ENCODE results near the gene AGTPBP1.
A peak's percentile ranks its signal among the peaks of the same experiment; 100 is the strongest.
"Not testable (repeated sequence)": the region's sequence is repeated elsewhere in the genome, so short reads cannot be mapped to it uniquely, and the experiment has no call there.

AGTPBP1 gene

DNA sequence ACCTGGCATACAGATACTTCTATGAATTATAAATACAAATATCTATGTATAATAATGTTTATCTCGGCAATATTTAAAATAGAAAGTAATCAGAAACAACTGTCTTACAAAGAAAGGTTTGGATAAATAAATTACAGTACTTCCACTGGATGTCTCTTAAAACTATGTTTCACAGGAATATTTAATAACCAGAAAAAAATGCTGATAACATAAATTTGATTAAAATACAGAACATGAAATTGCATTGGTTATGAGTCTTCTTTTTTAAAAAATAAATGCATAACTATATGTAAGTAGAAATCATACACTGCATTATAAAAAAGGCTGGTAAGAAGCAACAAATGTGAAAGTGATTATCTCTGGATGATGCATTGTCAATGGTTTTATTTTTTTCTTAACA lies 126.0 kb downstream of the AGTPBP1 start:
- no peak for DNase-seq

DNA sequence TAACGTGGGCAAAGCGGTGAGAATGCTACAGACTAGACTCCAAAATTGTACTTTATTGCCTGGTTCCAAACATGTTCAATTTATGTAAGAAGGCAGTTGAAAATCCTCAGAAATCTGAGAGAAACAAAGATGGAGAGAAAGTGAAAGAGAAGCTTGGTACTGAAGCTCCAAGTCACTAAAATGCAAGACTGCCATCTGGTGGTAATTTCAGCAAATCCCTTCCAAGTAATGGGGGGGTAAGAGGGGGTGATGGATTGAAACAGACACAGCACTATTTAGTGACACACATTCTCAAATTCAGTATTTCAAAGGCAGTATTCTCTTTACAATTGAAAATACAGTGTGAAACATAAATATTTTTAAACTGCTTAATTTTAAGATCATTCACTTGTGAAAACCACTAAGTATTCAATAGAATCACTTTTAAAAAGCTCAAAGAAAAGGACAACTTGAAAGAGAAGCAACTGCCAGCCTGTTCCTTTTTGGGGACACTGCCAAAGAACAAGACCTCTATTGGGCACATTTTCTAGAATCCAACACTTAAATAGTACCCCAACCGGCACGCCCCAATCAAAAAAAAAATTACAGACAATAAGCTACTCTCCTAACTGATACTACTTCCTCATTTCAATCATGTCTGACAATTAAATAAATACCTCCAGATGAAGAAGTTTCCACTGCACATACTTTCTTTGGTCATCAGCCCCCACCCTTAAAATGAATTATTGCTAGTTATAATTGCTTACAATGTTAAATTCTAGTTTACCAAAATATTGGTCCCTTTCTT lies 131.5 kb downstream of the AGTPBP1 start:
- peak; percentile 78 for DNase-seq

DNA sequence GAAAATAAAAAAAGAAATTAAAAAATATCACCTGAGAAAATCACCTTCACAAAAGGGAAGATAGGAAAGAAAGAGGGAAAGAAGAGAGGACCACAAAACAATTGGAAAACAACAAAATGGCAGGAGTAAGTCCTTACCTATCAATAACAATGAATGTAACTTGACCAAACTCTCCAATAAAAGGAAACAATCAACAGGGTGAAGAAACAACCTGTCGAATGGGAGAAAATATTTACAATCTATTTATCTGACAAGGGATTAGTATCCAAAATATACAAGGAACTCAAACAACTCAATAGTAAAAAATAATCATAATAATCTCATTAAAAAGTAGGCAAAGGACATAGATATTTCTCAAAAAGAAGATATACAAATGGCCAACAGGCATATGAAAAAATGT lies 135.8 kb downstream of the AGTPBP1 start:
- no peak for DNase-seq

DNA sequence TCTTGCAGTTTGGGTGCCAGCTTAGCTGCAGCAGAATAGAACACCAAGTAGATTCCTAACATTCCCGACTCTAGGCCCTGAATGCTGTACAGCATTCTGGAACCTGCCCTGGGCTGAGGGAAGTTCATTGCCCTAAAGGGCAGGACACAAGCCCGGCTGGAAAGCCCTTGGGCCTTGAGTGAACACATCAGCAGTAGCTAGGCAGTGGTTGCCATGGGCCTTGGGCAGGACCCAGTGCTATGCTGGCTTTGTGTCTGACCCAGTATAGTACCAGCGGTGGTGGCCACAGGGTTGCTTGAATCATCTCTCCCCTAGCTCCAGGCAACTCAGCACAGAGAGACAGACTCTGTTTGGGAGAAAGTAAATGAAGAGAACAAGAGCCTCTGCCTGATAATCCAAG lies 137.8 kb downstream of the AGTPBP1 start:
- no peak for DNase-seq

DNA sequence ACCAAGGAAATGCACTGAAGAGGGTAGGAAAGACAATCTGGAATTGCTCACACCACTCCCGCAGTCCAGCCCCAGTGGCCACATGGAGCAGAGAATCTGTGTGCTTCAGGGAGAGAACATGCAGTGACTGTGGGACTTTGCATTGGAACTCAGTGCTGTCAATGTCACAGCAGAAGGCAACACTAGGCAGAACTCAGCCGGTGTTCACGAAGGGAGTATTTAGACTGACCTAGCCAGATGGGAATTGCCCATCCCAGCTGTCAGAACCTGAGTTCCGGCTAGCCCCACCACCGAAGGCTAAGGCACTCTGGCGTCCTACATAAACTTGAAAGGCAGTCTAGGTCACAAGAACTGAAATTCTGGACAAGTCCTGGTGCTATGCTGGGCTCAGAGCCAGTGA lies 139.0 kb downstream of the AGTPBP1 start:
- DNase-seq = no peak

DNA sequence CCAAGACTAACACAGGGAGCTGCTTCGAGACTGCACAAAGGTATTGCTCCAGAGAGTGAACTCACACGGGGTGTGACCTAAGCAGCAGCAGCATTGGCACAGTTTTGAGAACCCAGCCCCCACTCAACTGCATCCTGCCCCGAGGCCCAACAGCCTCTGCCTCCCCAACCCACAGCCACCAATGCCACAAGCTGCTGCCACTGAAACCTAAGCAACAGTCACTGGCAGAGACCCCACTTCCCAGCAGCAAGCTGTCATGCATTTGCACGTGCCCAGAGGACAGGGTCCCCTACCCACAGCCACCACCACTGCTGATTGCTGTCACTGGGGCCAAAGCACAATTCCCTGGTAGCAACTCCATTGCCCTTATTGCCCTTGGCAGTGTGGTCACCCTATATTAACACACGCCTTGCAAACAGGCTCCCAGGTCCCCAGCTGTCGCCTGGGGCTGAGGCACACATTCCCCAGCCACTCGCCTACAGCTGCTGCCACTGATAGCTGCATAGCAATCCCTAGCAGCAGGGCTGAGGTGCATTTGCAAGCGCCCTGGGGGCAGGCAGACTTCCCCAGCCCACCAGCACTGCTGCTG lies 141.0 kb downstream of the AGTPBP1 start:
- no peak for DNase-seq

DNA sequence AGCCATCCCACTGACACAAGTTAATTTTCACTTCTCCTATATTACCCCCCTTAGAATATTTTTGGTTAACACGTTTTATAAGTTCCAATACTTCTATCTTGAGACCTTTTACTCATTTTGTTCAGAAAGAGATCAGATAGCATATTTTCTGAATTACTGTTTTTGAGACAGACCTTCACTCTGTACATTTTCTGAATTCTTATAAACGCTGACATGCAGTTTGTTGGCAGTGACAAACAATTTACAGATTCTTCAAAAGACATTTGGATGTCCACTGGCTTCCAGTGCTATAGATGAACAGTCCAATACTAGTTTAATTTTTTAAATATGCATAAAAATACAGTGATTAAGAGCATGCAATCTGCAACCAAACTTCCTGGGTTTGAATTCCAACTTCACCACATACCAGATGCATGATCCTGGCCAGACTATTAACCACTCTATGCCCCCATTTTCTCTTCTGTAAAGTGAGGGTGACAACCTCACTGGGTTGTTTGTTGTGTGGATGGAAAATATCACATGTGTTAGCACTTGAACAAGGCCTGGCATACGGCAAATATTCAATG lies 142.1 kb downstream of the AGTPBP1 start:
- DNase-seq = no peak

DNA sequence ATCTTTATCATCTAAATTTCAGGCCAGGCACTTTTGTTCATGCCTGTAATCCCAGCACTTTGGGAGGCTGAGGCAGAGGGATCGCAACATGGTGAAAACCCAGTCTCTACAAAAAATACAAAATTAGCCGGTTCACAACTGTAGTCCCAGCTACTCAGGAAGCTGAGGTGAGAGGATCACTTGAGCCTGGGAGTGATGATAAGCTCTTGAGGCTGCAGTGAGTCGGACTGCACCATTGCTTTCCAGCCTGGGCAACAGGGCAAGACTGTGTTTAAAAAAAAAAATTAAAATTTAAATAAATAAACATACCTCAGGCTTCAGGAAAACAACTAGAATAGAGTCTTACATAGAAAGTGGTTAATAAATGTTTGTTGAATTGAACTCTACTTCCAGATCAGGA lies 147.4 kb downstream of the AGTPBP1 start:
- DNase-seq = no peak

DNA sequence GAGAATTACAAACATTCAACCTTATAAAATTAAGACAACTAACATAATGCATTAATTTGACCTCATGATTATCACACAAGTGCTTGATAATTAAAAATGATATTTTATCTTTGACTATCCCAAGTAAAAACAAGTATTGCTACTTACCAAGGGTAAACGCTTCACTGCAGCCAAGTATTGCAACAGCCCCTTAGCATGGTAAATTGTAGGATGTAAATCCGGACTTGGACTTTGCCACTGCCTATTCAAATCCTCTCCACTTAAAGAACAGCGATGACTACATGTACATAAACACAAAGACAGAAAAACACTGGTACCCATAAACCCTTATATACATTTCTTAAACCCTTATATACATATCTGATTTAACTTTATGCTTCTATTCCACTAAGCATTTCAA lies 155.1 kb downstream of the AGTPBP1 start:
- DNase-seq = no peak

DNA sequence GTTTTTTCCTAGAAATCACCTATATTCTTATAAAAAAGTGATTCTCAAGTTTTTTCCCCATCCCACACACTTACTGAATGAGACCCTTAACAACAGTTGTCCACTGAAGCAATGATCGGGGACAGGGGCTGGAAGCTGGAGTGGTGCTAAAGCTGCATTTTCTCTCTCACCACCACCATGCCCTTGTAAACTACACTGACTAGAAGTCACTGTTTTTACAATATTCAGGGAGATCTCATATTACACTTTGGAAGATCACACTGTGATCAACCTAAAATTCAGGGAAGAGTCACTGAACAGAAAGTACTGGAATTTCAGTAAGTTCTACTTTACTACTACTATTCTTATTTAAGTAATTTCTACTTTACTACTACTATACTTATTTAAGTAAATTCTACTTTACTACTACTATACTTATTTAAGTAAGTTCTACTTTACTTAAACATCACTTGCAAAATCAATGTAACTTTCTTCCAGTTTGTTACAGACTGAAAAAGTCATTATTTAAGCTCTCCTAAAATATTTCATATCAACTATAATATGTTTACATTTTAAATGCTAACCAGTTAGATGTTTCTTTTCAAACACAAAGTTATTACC lies 164.3 kb downstream of the AGTPBP1 start:
- no peak for DNase-seq

DNA sequence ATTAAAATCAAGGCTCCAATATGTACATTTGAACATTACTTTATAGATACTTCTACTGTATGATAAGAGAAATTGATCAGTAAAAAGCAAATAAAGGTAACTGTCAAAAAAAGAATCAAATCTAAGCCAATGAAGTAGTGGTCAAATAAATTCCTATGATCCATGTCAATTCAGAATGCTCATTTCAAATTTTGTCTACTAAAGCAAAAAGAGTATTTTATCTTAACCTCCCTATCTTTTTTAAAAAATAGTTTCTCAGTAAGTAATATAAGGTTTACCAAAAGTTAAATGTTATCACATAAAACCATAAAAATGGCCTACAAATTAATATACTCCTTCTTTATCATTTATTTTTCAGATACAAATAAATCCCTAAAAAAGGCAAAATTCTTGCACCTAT lies 165.9 kb downstream of the AGTPBP1 start:
- no peak for DNase-seq

DNA sequence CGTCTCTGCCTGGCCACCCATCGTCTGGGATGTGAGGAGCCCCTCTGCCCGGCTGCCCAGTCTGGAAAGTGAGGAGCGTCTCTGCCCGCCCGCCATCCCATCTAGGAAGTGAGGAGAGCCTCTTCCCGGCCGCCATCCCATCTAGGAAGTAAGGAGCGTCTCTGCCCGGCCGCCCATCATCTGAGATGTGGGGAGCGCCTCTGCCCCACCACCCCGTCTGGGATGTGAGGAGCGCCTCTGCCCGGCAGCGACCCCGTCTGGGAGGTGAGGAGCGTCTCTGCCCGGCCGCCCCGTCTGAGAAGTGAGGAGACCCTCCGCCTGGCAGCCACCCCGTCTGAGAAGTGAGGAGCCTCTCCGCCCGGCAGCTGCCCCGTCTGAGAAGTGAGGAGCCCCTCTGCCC lies 168.2 kb downstream of the AGTPBP1 start:
- not testable (repeated sequence) for DNase-seq

DNA sequence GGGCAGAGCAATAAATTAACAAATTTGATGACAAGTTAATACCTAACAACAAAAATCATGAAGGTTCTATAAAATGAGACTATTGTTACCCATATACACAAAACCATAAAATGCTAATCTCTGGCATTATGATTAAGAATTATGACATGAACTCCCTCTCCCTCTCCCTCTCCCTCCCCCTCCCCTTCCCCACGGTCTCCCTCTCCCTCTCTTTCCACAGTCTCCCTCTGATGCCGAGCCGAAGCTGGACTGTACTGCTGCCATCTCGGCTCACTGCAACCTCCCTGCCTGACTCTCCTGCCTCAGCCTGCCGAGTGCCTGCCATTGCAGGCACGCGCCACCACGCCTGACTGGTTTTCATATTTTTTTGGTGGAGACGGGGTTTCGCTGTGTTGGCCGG lies 168.8 kb downstream of the AGTPBP1 start:
- not testable (repeated sequence) for DNase-seq

DNA sequence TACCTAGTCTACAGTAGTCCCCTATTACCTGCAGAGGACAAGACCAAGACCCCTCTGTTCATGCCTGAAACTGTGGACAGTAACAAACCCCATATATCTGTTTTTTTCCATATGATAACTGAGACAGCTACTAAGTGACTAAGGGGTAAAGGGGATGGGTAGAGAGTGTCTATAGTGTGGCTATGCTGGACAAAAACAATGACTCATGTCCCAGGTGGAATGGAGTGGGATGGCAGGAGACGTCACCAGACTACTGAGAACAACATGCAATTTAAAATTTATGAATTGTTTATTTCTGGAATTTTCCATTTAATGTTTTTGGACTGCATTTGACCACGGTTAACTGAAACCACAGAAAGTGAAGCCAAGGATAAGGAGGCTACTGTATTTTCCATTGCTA lies 171.8 kb downstream of the AGTPBP1 start:
- no peak for DNase-seq

DNA sequence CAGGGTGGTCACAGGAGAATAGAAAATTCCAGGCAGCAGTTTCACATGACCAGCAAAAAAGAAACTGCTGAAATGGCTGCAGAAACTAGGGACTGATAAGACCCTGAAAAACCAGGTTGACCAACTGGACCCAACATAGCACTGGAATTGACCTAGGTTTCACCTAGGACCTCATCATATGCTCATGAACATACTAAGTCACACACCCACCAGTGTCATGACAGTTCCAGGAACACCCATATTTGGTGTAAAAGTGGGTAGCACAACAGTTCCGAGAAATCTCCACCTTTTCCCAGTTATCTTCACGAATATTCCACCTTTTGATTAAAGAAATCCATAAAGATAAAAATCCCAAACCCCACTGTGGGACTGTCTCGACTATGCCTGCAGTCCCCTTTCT lies 182.2 kb downstream of the AGTPBP1 start:
- no peak for DNase-seq

DNA sequence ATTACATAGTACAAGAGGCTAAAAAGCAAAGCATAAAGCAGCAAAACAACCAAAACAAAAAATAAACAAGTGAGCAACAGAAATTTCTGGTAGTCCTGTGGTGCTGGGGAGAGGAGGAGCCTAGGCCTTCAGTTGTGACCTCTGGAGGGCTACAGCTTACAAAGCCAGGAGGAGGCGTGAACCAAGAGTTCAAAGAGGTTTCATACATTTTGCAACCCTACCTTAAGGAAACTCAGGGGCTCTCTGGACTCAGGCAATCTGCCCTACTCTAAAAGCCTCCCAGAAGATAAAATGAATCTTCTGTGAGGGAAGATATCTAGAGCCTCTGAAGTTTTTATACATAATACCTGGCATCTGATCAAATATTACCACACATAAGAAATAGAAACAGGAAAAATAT lies 187.4 kb downstream of the AGTPBP1 start:
- DNase-seq = no peak

DNA sequence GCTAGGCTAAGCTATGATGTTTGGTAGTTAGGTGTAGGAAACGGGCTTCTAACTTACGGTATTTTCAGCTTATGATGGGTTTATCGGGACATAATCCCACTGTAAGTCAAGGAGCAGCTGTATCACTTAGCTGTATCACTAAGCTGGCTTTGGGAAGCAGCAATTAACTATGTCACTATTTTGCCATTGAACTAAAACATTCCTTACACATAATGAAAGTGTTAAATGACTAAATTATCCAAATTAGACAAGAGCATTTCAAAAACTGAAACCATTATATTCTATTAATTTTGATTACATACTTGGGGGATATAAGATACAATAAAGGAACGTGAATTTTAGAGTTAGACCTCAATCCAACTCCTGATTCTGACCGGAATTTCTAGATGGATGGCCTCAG lies 188.3 kb downstream of the AGTPBP1 start:
- DNase-seq = no peak

DNA sequence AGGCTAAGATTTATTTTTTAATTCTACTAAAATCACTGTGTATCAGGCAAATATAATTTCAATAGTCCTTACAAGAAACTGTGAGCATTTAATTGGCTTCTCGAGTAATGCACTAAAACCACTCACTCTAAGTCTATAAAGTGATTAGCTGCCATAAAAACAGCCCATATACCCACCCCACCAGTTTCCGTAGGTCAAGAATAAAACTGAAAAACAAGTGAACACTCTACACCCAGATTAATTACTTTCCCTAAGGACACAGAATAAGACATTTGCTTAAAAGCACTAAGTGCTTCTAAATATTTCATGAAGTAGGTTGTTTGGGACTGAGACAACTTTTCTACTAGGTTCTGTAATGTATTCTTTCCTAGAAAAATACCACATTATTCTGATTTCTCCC lies 194.2 kb downstream of the AGTPBP1 start:
- no peak for DNase-seq

DNA sequence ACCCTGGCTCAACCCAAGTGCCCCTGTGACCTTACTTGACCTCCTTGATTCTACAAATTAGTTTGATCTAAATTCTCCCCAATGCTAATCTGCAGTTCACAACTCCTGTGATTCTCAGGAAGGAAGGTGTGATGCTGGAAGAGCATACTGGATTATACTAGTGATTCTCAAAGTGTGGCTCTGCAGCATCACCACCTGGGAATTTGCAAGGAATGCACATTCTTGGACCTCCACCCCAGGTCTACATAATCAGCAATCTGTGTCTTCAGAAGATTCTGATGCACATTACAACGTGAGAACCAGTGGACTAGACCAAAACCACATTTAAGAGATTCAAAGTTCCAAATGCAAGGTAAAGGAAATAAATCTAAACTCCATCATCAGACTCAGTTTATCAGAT lies 198.6 kb downstream of the AGTPBP1 start:
- no peak for DNase-seq

DNA sequence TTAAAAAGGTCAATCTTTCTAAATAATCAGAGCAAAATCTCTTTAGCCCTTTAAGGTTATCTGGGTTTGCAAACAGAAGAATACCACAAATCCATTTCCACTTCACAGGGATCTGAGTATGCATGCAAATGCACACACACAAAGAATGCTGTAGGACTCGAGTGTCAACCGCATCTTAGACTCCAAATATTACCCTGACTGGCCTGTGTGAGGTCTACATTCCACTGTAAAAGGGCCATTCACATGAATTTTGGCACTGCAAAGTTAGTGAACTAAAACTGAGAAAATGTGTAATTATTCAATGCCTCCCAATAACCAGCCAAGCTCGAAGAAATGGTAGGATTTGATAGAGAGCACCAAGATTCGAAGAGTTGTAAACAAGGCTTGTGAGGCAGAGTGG lies 199.9 kb downstream of the AGTPBP1 start:
- DNase-seq = no peak

DNA sequence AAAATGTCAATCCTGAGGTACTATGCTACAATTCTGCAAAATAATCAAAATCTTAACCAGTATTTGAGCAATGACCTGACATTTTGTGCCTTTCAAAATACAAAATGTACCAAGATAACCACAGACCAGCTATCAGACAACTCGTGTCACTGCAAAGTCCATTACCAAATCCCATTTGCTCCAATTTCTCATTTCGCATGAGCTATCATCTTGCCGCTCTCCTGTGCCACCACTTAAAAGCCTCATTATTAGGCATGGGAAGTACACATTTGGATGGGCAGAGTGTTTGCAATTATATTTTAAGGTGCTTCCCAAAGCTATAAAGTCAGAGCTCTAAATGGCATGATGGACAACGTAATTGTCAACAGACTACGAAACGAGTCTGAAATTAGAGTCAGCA lies 205.2 kb downstream of the AGTPBP1 start:
- no peak for DNase-seq

DNA sequence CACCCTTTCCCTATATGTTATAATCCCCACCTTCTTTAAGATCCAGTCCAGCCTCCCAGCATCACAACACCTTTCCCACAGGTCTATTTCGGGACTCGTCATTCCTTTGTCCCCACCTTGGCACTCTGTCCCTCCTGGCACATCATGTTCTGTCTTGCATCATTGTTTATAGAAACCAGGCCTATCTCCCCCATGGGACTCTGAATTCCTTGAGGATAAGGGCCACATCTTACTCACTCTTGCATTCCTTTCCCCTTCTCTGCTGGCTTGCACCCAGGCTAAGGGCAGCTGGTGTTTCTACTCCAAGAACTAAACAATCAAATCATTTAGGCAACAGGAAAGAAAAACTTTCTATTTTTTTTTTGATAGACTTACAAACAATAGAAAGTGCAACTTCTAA lies 205.7 kb downstream of the AGTPBP1 start:
- no peak for DNase-seq

DNA sequence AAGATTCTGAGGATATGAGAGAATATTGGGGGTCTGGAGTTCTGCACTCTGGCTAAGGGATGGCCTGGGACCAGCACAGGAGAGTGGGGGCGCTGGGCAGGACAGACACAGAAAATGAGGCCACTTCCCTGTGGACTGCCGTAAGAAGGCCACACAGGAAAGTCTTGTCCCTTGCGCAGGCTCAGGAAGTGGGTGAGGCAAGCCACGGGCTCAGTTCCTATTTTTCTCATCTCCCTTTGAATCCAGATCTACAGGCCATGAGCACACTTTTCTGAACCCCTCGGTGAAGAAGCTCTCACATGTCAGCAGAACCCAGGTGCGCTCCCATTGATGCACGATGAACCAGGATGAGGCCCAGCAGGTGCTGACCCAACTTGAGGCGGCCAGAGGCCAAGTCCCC lies 207.4 kb downstream of the AGTPBP1 start:
- DNase-seq = no peak

DNA sequence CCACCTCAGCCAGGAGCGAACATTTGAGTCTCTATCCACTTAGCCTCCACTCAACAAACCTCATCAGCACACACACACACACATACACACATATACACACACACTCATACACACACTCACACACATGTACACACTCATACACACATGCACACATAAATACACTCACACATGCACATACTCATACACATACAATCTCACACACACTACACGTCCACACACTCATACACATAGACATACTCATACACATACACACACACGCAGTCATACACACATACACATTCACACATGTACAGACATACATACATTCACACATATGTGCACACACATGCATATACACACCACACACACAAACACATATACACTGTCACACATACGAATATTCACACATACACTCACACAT lies 208.2 kb downstream of the AGTPBP1 start:
- DNase-seq = no peak

Measured in NCI-H2227 treated with DMSO at 0.1 percent for 48 hours (cell line).